GM19324 (cell line): ENCODE results near the gene TGM2.
"Not testable (repeated sequence)": the region's sequence is repeated elsewhere in the genome, so short reads cannot be mapped to it uniquely, and the experiment has no call there.

Experiments
- ATAC-seq: cut with Tn5 transposase; IDR thresholded peaks from one replicate; pipeline ENCODE4 v1.9.1; 2021; ENCODE audit warnings: mild to moderate bottlenecking, moderate library complexity; ENCODE audit not compliant: unreplicated experiment, low FRiP score

The TGM2 gene

DNA sequence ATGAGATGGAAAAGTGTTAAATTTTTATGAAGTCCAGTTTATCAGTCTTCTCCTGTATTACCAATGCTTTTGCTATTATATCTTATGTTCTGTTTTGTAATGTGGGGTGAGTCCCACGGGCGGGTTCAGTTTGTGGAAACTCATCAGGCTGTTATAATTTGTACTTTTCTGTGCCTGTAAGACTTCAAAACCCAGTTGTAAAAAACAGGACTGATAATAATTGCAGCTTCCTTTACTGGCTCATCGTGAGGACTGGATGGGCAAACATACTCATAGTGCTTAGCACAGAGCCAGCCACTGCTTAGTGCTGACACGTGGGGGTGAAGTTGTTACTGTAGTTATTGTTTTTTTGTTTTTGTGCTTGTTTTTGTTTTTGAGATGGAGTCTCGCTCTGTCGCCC, 45.6 kb downstream of the TGM2 start:
- ATAC-seq: no peak

DNA sequence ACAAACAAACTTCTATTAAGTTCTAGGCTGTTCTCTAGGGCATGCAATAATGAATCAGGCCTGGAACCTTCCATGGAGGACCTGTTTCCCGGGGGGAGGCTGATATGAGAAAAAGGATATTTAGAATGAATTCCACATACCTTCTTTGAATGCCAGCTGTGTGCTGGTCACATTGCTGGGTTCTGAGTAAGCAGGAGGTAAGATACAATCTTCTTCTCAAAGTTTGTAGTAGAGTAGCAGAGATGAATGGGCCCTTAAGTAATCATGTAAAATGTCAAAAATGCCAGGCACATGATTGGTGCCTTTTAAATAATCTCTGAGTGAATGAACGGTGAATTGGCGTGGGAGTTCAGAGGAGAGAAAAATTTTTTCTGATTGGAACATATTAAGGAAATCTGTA, 47.4 kb downstream of the TGM2 start:
- no peak for ATAC-seq

DNA sequence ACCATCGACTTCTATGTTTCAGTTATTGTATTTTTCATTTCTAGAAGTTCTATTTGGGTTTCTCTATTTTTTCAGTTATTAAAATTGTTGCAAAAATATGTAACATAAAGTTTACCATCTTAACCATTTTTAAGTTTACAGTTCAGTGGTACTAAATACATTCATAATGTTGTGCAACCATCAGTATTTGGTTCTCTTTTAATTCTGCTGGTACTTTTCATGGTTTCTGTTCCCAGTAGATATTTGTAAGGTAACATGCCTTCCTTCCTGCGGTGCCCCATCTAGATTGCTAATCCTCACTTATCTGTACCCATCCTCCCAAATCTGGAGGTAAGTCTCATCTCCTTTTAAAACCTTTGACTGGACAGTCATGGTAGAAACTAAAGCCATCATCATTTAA, 47.9 kb downstream of the TGM2 start:
- no peak for ATAC-seq

DNA sequence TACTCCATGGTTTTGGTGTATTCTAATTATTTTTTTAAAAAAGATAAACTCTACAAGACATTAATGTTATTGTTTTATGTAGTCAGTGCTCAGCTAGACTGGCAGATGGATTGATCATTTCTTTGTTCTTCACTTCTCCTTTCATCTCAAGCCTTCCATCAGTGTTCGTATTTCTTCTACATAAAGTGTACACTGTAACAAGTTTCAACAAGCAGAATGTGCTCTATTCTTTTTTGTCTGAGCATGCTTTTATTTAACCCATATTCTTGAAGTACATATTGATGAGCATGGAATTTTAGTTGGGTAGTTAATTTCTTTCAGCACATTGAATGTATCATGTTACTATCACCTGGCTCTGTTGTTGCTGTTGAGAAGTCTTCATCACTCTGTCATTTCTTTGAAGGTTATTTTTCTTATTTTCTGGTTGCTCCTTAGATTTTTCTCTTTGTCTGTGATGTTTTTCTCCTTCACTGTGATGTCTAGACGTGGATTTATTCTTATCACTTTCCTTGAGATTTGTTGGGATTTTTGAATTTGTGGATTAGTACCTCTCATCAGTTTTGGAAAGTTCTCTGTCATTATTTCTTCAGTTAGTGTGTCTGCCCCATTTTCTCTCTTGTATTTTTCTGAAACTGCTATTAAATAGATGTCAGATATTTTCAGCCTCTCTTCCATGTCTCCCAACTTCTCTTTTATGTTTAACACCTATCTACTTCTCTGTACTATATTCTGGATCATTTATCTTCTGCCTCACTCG, 48.5 kb downstream of the TGM2 start:
- ATAC-seq: no peak

DNA sequence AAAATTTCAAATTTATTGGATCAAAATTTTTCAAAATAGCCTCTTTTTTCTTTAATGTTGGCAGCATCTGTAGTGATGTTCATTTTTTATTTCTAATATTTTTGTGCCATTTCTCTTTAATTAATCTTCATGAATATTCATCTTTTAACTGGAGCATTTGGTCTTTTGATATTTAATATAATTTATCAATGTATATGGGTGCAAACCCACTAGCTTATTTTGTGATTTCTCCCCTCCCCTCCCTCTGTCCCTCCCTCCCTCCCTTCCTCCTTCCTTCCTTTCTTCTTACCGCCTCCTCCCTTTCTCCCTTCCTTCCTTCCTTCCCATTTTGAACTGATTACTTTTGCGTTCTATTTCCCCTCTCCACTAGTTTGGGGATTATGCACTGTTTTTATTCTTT, 49.2 kb downstream of the TGM2 start:
- no peak for ATAC-seq

DNA sequence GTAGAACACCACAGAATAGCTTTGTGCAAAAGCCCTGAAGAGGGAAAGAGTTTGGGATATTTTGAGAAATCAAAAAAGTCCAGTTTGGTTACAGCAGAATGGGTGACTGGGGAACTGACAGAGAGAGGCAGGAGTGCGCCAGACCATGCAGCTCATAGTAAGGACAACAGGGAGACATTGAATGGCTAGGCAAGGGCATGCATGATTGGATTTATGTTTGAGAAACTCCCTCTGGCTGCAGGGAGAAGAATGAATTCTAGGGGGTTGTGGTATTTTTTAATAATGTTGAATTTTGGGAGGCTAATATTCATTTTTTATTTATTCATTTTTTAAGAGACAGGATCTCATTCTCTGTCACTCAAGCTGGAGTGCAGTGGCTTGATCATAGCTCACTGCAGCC, 49.9 kb downstream of the TGM2 start:
- ATAC-seq: no peak

DNA sequence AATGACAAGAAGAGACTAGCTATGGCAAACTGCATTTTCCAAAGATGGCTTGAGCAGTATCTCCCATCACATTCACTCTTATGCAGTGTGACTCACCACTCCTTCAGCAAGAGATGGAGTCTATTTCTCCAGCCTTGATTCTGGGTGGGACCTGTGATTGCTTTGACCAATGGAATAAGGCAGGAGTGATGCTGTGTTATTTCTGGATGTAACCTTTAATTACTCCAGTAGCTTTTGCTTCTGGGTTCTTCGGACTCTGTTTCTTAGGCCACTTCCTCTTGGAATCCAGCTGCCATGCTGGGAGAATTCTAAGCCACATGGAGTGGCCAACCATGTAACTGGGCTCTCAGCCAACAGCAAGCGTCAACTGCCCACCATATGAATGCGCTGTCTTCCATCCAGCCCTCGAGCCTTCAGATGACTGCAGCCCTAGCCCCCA, 50.7 kb downstream of the TGM2 start:
- ATAC-seq: no peak

DNA sequence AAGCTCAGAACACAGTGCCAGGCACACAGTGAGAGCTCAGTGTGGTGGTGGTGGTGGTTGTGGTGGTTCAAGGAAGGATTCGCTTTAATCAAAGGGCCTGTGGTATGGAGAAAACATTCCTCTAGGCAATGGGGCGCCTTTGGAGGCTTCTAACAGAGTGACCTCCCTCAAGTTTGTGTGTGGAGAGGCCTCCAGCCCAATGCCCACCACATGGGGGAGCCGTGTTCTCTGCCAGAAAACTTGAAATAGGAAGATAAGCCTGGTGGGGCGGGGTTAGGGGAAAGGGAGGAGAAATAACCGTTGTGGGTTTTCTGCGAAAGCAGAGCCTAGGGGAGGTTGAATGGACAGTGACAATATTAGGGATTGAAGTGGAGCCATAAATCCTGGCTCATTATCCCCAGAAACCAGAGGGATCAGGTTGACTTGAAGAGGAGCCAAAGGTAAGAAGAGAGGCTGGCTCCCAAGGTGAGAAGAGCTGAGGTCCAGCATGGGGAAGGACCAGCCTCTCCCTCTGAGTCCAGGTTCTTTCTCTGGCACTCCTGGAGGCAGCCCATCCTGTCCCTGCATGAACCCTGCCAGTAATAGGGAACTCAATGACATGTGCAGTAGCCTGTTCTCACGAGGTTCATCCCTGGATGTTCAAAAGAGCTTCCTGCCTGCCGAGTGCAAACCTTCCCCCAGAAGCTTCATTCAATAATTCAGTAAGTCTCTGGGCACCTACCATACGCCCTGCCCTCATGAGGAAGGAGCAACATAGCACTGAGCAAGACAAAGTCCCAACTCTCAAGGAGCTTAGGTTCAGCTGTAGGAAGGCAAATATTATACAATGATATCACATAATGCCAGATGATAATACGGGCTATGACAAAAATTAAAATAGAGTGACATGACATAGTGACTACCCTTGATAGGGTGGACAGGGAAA, 51.4 kb downstream of the TGM2 start:
- ATAC-seq: no peak

DNA sequence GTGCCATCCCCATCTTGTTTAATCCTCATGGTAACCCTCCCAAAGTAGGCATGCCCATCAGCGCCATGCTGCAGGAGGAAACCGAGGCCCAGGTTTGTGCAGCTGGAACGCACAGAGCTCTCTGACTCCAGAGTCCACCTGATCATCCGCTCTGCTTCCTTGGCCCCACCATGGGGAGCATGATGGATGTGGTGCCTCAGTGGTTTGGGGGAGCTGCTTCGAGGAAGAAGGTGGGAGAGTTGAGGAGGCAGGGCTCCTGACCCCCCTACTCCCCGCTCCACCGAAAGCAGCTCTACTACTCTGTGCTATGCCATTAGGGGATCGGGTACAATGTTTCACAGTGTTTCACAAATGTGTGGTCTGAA, 52.2 kb downstream of the TGM2 start:
- no peak for ATAC-seq

DNA sequence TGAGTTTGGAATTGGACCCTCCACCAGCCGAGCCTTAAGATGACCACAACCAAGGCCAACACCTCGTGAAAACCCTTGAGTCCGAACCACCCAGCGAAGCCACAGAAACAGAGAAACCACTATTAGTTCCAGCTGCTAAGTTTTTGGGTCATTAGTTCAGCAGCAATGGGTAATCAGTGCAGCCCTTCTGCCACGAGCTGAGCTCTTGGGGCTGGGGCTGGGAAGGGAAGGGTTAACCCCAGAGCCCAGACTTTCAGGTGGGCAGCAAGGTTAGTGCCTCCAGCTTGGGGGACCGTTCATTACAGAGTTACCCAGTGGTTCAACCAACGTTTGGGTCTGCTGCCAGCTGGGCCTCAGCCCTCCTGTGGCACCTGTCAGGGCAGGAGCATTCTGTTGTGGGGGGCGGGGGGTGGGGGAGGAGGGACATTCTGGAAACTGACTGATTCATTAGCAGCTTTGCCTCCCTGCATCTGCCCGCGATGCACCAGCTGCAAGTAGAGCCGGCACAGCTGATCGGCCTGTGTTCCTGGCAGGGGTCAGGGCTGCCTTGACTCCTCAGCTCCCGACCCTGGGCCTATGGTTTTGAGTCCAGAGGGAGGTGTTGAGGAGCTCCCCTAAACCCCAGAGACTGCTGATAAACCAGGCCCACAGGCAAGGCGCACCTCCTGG, 52.7 kb downstream of the TGM2 start:
- ATAC-seq: no peak

DNA sequence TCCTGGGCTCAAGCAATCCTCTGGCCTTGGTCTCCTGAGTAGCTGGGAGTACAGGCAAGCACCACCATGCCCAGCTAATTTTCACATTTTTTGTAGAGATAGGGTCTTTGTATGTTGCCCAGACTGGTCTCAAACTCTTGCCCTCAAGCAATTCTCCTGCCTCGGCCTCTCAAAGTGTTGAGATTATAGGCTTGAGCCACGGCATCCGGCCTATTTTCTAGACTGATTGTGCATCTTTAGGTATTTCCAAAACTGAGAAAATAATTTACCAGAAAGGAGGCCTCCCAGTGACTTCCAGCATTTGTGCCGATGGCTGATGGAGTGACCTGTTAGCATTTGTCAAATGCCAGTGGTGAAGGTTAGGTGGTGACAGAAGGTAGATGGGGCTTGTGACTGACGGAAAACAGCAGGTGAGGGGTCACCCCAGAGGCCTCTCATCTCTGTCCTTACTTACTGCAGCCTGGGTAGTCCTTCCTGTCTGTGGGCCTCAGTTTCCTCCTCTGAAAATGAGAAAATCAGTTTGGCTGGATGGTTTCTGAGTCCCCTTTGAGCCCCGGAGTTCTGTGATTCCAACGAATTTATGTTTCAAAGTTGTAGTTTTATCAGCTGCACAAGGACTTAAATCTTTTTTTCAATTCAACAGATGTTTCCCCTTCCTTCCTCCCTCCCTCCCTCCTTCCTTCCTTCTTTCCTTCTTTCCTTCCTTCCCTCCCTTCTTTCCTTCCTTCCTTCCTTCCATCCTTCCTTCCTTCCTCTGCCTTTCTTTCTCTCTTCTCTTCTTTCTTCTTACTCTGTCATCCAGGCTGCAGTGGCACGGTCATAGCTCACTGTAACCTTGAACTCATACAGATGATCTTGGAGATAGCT, 53.5 kb downstream of the TGM2 start:
- no peak for ATAC-seq

DNA sequence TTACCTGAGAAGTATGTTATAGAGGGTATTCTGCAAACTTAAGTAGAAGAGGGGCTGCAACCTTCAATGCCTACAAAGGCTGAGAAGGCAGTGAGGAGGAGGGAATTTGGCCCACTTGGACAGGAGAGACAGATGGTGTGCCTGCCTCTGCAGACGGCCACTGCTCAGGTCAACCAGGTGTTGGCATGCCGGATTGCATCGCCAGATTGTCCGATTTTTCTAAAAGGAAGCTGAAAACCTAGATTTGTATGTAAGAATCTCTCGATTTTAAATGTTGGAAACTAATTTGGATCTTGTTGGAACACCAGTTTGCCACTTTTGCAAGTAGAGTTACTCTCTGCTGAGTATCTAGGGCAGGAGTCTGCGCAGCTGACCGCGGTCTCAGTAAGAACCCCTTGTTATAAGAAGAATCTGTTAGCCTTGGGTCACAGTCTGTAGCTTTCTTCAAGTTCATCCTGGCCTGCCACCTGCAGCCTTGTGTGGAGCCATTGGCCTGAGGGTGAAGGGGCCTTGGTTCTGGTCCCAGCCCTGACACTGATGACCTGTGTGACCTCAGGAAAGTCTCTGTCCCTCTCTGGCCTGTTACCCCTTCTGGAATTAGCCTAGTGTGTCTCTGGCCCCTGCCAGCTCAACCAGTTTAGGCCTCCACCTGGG, 54.4 kb downstream of the TGM2 start:
- ATAC-seq: no peak

DNA sequence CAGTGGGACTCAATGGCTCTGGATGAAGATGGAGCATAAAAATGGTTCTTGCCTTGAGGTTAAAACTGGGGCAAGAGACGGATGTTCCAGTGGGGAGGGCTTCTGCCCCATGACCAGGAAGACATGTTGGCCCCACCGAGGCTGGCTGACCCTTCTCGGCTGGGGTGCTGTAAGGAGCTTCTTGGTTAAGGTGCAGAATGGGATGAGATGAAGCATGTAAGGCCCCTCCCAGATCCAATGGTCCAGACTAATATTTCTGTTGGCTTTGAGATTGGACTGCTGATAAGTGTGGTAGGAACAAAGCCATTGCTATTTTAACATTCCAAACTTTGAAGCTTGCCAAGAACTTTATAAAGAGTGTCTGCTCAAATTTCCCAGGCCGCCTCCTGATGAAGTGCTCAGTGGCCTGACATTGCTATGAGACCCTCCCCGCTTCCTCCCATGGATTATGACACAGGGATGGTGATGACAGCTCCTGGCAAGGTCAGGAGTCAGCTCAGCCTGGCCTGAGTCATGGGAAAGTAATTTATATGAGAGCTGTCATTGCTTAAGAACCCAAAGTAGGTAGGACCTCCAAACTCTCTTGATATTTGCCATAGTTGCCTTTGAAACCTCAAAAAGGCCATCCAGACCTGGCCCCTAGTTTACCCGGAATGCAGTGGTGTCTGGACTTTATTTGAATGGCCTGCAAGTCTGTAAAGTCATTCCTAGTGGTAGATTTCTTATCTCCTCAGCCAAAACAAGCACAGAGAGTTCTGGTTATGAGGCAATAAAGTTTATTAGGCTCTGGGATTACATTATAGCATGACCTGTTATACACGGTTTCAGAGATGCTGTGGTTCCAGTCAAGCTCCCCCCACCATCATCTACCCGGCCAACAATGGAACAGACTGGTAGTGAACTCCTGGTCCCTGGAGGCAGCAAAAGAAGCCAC, 55.2 kb downstream of the TGM2 start:
- no peak for ATAC-seq

DNA sequence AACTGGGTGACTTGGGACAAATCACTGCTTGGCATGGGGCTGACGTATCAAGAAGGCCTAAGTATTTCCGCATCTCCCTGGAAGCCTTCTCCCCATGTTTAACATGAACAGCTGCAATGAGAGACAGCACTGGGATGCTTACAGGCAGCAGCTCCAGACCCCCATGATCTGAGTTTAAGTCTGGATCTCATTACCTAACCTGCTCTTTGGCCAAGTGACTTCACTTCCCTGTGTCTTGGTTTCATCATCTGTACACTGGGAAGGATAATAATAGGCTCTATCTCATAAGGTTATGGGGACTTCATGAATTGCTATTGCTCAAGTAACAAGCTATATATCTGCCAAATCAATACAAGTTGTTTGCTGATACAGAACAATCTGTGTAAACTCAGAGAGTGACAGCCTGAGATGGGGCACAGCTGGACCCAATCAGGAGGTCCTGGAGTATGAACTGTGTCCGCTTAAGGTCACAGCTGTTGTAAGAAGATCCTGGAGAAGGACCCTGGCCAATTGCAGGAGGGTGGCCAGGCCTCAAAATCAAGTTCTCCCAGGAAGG, 56.0 kb downstream of the TGM2 start:
- ATAC-seq: no peak

DNA sequence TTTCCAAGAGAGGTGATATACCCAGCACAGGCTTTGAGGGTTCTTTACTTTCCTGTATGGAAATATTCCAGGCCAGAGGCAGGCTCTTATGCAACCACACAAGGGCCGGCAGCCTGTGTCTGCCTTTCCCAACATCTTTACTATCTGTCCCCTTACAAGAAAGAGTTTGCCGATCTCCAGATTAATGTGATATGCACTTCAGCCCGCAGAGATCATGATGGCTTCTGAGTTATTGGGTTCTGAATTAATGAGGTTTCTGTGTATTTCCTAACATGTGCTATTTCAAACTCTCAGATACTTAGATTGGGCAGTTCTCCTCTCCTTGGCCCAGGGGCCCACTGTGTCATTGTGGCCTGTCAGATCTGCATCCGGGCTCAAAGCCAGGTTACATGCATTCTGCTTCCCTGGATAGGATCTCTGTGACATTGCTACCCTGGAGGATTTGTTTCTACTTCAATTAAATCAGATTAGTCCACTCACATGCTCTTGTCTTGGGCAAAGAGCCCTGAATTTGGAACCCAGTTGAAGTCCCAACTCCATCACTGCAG, 56.6 kb downstream of the TGM2 start:
- no peak for ATAC-seq

DNA sequence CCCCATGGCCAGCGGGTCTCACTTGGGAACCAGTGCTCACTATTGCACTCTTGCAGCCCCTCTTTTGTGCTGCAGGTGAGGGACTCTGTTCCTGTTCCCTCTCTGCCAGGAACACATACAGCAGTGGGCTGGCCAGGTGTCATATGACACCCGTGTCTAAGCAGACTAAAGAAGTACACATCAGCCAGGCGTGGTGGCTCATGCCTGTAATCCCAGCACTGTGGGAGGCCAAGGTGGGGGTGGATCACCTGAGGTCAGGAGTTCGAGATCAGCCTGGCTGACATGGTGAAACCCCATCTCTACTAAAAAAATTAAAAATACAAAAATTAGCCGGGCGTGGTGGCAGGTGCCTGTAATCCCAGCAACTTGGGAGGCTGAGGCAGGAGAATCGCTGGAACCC, 57.2 kb downstream of the TGM2 start:
- not testable (repeated sequence) for ATAC-seq

DNA sequence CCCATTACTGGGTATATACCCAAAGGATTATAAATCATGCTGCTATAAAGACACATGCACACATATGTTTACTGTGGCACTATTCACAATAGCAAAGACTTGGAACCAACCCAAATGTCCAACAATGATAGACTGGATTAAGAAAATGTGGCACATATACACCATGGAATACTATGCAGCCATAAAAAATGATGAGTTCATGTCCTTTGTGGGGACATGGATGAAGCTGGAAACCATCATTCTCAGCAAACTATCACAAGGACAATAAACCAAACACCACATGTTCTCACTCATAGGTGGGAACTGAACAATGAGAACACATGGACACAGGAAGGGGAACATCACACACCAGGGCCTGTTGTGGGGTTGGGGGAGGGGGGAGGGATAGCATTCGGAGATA, 57.7 kb downstream of the TGM2 start:
- ATAC-seq: not testable (repeated sequence)

DNA sequence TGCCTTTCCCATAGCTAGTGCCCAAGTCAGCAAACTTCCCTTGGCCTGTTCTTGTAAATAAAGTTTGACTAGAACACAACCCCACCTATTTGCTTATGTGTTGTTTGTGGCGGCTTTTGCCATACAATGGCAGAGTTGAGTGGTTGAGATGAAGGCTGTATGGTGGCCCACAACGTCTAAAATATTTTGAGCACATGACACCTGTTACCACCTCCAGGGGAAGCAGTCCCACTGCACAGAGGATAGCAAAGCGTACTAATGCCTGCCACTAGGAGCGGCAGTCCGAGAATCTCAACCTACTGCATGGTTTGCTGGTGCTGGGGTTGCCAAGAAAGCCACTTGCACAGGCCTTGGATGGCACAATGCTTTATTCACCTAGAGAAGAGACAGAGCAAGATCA, 58.6 kb downstream of the TGM2 start:
- ATAC-seq: no peak
